Pancreas (tissue), 10 donors: Measurements from ENCODE around the gene STAC3. TPM values are rescaled to one million over a fixed set of nuclear protein-coding genes. Genes with fewer than 3 reads are reported as not detected.
A peak's percentile ranks its signal among the peaks of the same experiment; 100 is the strongest.

Source experiments
- ATAC-seq, 4 donors: fragments of 200-7000 bp; cut with Tn5 transposase; one replicate each; pipeline versions ENCODE4 v1.8.0 to v1.9.1; 2020; ENCODE audit warnings: mild to moderate bottlenecking in 4 of 4, moderate library complexity in 4 of 4
- DNase-seq, 6 donors: peaks; one replicate each; pipeline ENCODE4 v3.0.0-alpha.2; 2020
- FAIRE-seq: peaks from 2 replicates; lab custom pipeline; 2012; peaks lifted over from hg19 to GRCh38; lab: Jason Lieb, UNC
- H3K27ac ChIP-seq, 4 donors: fragments of 200-600 bp; sonication (generic); 1 replicate in 3 of 4; 2 replicates in 1 of 4; pipeline versions ENCODE4 v1.5.0 to v1.8.0; 2020
- H3K27me3 ChIP-seq, 4 donors: fragments of 200-600 bp; one replicate each; pipeline ENCODE4 v1.8.0; 2021
- H3K36me3 ChIP-seq, 3 donors: fragments of 200-600 bp; sonication (generic) in 1 of 3; one replicate each; pipeline versions ENCODE4 v1.5.0 to v1.8.0; 2020 to 2021
- H3K4me1 ChIP-seq, 3 donors: fragments of 200-600 bp; one replicate each; pipeline ENCODE4 v1.8.0; 2021
- H3K4me3 ChIP-seq, 4 donors: fragments of 200-600 bp; sonication (generic) in 2 of 4; one replicate each; pipeline versions ENCODE4 v1.5.0 to v1.8.0; 2020 to 2021
- H3K9me3 ChIP-seq, 4 donors: fragments of 200-600 bp; one replicate each; pipeline ENCODE4 v1.8.0; 2021
- CTCF ChIP-seq, 4 donors: fragments of 200-600 bp; sonication (generic) in 3 of 4; IDR thresholded peaks; one replicate each; pipeline versions ENCODE4 v1.5.0 to v1.8.0; 2021; ENCODE audit warnings: antibody characterized with exemption in 4 of 4
- WGBS, 2 donors: extraction: QIAGEN DNeasy Blood & Tissue Kit; methylation state at CpG; one replicate each; pipeline ENCODE4 v1.1.7; 2013; 5-methylcytosine and 5-hydroxymethylcytosine counted together
- intact Hi-C, 3 donors: fragments of 100-400 bp; cut with DNase I; formaldehyde crosslinking; loops; one replicate each; pipeline versions ENCODE4 v1.11.1 to v1.14.2; 2022
- polyA plus RNA-seq, 2 donors: library from polyadenylated mRNA; stranded (reverse); fragments of 200-250 nt; gene quantifications; one replicate each; pipeline ENCODE4 v1.2.3, GENCODE V29; 2013
- total RNA-seq, 6 donors: library from RNA; stranded (reverse); fragmentation: NEBNext Ultra II Directional in 4 of 6; extraction: Animal tissue kit (Norgen Biotek cat#: 25700) in 4 of 6; gene quantifications; one replicate each; pipeline versions ENCODE4 v1.2.1 to v1.2.4, GENCODE V29; 2021 to 2023
- donor health status: healthy with polysubstance abuse.
- donor health status: DM: no; HTN: no; CAD: no; lungs with moderate emphysema.
- donor health status: DM: no; HTN: no; CAD: no.
- donor health status: control.
- donor health status: control.
- donor health status: Bipolar disorder and iron deficiency.
- donor health status: DM: yes; HTN: yes; CAD: no.
- donor health status: DM: no; HTN: no; CAD: no.
- donor health status: DM: no; HTN: no; CAD: no.
- donor health status: DM: yes; HTN: yes; CAD: no.

Gene STAC3
- total and polyA plus RNA-seq, 8 donors = 0.46 to 3.0 (median 1.1) TPM

GRCh38 chr12:57216014-57216911 lies 34.7 kb downstream of the STAC3 start, which contains the start of gene NXPH4:
NXPH4 (plus strand) TSS chr12:57216794; CDS start chr12:57216970, 176 bp downstream.
- DNase-seq = peak in 5 of 6 donors; percentile 44 to 80 (median 60)
- intact Hi-C loops = loop anchor here in 1 of 3 donors (10.0 kb wide), 1 partner anchor 239 kb away; the partner anchor contains the start of genes GLI1 and INHBE
- peak within 1 kb of the TSS in 3 of 4 donors; percentile 18 to 59 (median 47) for H3K4me3 ChIP-seq
- H3K27ac ChIP-seq = no peak within 1 kb of the TSS
- peaks cover 0 to 2% (median 0%) of the 10 kb centered on the region in 4 donors for H3K27me3 ChIP-seq
- peak in 3 of 4 donors; percentile 19 to 40 (median 37) for ATAC-seq
- FAIRE-seq = no peak
- H3K36me3 ChIP-seq = no peaks in the 10 kb centered on the region
- no peak for TF ChIP-seq CTCF (IDR thresholded peaks at IDR 0.05)
- 2 to 3% methylated on average over 61 to 102 of the region's 102 CpGs for WGBS, 2 donors
- no peaks in the 10 kb centered on the region for H3K9me3 ChIP-seq
- peaks cover 0 to 15% (median 8%) of the 10 kb centered on the region in 3 donors for H3K4me1 ChIP-seq

- DNase-seq = no peak
- TF ChIP-seq CTCF (IDR thresholded peaks at IDR 0.05) = no peak
- Histone ChIP-seq H3K9me3 (no peaks in the 10 kb centered on the region), H3K4me3 (peak overlapping the region in 1 of 4 donors; percentile 59), H3K27ac (no peak overlapping the region), H3K27me3 (no peaks in the 10 kb centered on the region), H3K4me1 (peaks cover 0 to 15% (median 8%) of the 10 kb centered on the region in 3 donors), H3K36me3 (no peaks in the 10 kb centered on the region)
- ATAC-seq = peak in 1 of 4 donors; percentile 21
- 22 to 30% methylated on average over 7 of the region's 7 CpGs for WGBS, 2 donors
- intact Hi-C loops = loop anchor here in 1 of 3 donors (10.0 kb wide), 1 partner anchor 239 kb away; the partner anchor contains the start of genes GLI1 and INHBE
- no peak for FAIRE-seq
Observed at GRCh38 chr12:57215668-57216013, 35.3 kb downstream of the STAC3 start.

GRCh38 chr12:57215065-57215464 lies 35.9 kb downstream of the STAC3 start:
- no peaks in the 10 kb centered on the region for H3K27me3 ChIP-seq
- WGBS, 2 donors = 30 to 39% methylated on average over 11 of the region's 11 CpGs
- H3K27ac ChIP-seq = no peak overlapping the region
- H3K36me3 ChIP-seq = no peaks in the 10 kb centered on the region
- TF ChIP-seq CTCF (IDR thresholded peaks at IDR 0.05) = no peak
- no peak overlapping the region for H3K4me3 ChIP-seq
- peaks cover 0 to 15% (median 8%) of the 10 kb centered on the region in 3 donors for H3K4me1 ChIP-seq
- H3K9me3 ChIP-seq = no peaks in the 10 kb centered on the region
- DNase-seq (no peak), FAIRE-seq (no peak), ATAC-seq (no peak)
- intact Hi-C loops = loop anchor here in 1 of 3 donors (10.0 kb wide), 1 partner anchor 240 kb away; the partner anchor contains the start of genes GLI1 and INHBE

- FAIRE-seq (no peak), ATAC-seq (peak; percentile 71 to 80 (median 77)), DNase-seq (peak in 5 of 6 donors; percentile 45 to 77 (median 67))
- Histone ChIP-seq H3K4me1 (peaks cover 0 to 15% (median 8%) of the 10 kb centered on the region in 3 donors), H3K36me3 (no peaks in the 10 kb centered on the region), H3K27me3 (no peaks in the 10 kb centered on the region), H3K4me3 (no peak overlapping the region), H3K9me3 (no peaks in the 10 kb centered on the region), H3K27ac (no peak overlapping the region)
- intact Hi-C loops = loop anchor here in 1 of 3 donors (5.0 to 10.0 kb wide), 2 partner anchors 33 to 240 kb away; partner anchors contain the start of genes GLI1 and INHBE
- WGBS, 2 donors = 3% methylated on average over 14 of the region's 14 CpGs
- peak; percentile 44 to 62 (median 58) for TF ChIP-seq CTCF (IDR thresholded peaks at IDR 0.05)
Observed at GRCh38 chr12:57214398-57214781, 36.6 kb downstream of the STAC3 start.
